ENCODE measurements around the gene SEPTIN10.

- TF ChIP-seq, protein P1, sequence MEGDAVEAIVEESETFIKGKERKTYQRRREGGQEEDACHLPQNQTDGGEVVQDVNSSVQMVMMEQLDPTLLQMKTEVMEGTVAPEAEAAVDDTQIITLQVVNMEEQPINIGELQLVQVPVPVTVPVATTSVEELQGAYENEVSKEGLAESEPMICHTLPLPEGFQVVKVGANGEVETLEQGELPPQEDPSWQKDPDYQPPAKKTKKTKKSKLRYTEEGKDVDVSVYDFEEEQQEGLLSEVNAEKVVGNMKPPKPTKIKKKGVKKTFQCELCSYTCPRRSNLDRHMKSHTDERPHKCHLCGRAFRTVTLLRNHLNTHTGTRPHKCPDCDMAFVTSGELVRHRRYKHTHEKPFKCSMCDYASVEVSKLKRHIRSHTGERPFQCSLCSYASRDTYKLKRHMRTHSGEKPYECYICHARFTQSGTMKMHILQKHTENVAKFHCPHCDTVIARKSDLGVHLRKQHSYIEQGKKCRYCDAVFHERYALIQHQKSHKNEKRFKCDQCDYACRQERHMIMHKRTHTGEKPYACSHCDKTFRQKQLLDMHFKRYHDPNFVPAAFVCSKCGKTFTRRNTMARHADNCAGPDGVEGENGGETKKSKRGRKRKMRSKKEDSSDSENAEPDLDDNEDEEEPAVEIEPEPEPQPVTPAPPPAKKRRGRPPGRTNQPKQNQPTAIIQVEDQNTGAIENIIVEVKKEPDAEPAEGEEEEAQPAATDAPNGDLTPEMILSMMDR (IDR thresholded peaks at IDR 0.05), result no peak
- no peak for TF ChIP-seq REST (IDR thresholded peaks at IDR 0.05; ENCODE audit: insufficient read depth in 1 of 2, low read depth in 2 of 2, low read length in 1 of 2)
Measured at GRCh38 chr2:109547280-109547679, 66.5 kb downstream of the SEPTIN10 start.
